HEK293 (cell line): ENCODE results near the gene GSG1L.

Experiments
- ZNF449 ChIP-seq: fragments of 450-650 bp; formaldehyde crosslinking; IDR thresholded peaks from 2 replicates; pipeline ENCODE4 v1.5.1; 2017; ENCODE audit warnings: missing biosample characterization, mild to moderate bottlenecking, missing genetic modification characterization, moderate library complexity
- ZNF707 ChIP-seq: fragments of 450-650 bp; formaldehyde crosslinking; IDR thresholded peaks from 2 replicates; pipeline ENCODE4 v1.5.1; 2016; ENCODE audit warnings: missing biosample characterization, missing genetic modification characterization

- TF ChIP-seq ZNF707 (tag by site-specific recombination) (no peak), ZNF449 (no peak)
Measured at GRCh38 chr16:28105954-28106353, 42.4 kb upstream of the GSG1L start.
